HEK293T (cell line): ENCODE measurements around the gene MANSC1.

Source experiments
- ARNT ChIP-seq: fragments of 450-650 bp; IDR thresholded peaks from 2 replicates; pipeline ENCODE4 v1.6.1; 2017; ENCODE audit warnings: mild to moderate bottlenecking
- BHLHE40 ChIP-seq: fragments of 450-650 bp; IDR thresholded peaks from 2 replicates; pipeline ENCODE4 v1.6.1; 2016; ENCODE audit warnings: mild to moderate bottlenecking, moderate library complexity, borderline replicate concordance
- CTBP1 ChIP-seq: fragments of 450-650 bp; IDR thresholded peaks from 2 replicates; pipeline ENCODE4 v1.6.1; 2016; ENCODE audit warnings: borderline replicate concordance
- ELF4 ChIP-seq: fragments of 450-650 bp; IDR thresholded peaks from 2 replicates; pipeline ENCODE4 v1.6.1; 2017; ENCODE audit warnings: antibody characterized with exemption
- FOXA1 ChIP-seq: fragments of 450-650 bp; IDR thresholded peaks from 2 replicates; pipeline ENCODE4 v1.6.1; 2016; ENCODE audit warnings: mild to moderate bottlenecking
- FOXK2 ChIP-seq: fragments of 450-650 bp; IDR thresholded peaks from 2 replicates; pipeline ENCODE4 v1.6.1; 2016; ENCODE audit warnings: mild to moderate bottlenecking
- HDGF ChIP-seq: fragments of 450-650 bp; IDR thresholded peaks from 2 replicates; pipeline ENCODE4 v1.6.1; 2017; ENCODE audit warnings: antibody characterized with exemption, borderline replicate concordance
- L3MBTL2 ChIP-seq: fragments of 450-650 bp; conservative IDR thresholded peaks from 2 replicates; pipeline ENCODE4 v1.6.1; 2016; ENCODE audit warnings: mild to moderate bottlenecking
- SP1 ChIP-seq: fragments of 450-650 bp; IDR thresholded peaks from 2 replicates; pipeline ENCODE4 v1.6.1; 2017
- SUZ12 ChIP-seq: fragments of 450-650 bp; IDR thresholded peaks from 2 replicates; pipeline ENCODE4 v1.6.1; 2016; ENCODE audit warnings: mild to moderate bottlenecking
- TARDBP ChIP-seq: fragments of 450-650 bp; IDR thresholded peaks from 2 replicates; pipeline ENCODE4 v1.6.1; 2016

GRCh38 chr12:12357719-12358461 lies 7.8 kb upstream of the MANSC1 start:
- TF ChIP-seq HDGF (no peak), TARDBP (no peak), SUZ12 (no peak), SP1 (no peak), BHLHE40 (no peak), ARNT (no peak), FOXA1 (no peak), CTBP1 (no peak), ELF4 (no peak), FOXK2 (no peak), L3MBTL2 (no peak)
